Fibroblast of skin of left quadriceps (primary cell): ENCODE measurements around the gene AADACL3.
A peak's percentile ranks its signal among the peaks of the same experiment; 100 is the strongest.
"Not testable (repeated sequence)": the region's sequence is repeated elsewhere in the genome, so short reads cannot be mapped to it uniquely, and the experiment has no call there.

Experiments
- DNase-seq, 2 experiments: peaks; one replicate each; pipeline ENCODE4 v3.0.0-alpha.2; 2013; ENCODE audit warnings: low read depth in 2 of 2

AADACL3 gene

GRCh38 chr1:12715896-12716437 lies at the start of gene AADACL3:
AADACL3 (plus strand) TSS chr1:12716110; CDS start chr1:12716177, 67 bp downstream.
- DNase-seq = no peak

- DNase-seq = no peak
These were observed 49.7 kb upstream of the AADACL3 start for GRCh38 chr1:12666141-12666735.

- no peak for DNase-seq
These were observed 46.3 kb upstream of the AADACL3 start for GRCh38 chr1:12669529-12670068.

- DNase-seq = no peak
These were observed 41.6 kb upstream of the AADACL3 start for GRCh38 chr1:12674358-12674757.

- not testable (repeated sequence) for DNase-seq
These were observed 39.8 kb upstream of the AADACL3 start for GRCh38 chr1:12676122-12676521.

- no peak for DNase-seq
These were observed 38.3 kb upstream of the AADACL3 start for GRCh38 chr1:12677565-12677964.

GRCh38 chr1:12678350-12678749 lies 37.6 kb upstream of the AADACL3 start:
- DNase-seq = no peak

- DNase-seq = no peak
These were observed 37.1 kb upstream of the AADACL3 start for GRCh38 chr1:12678820-12679219.

- DNase-seq = no peak
These were observed 25.8 kb upstream of the AADACL3 start for GRCh38 chr1:12690156-12690555.

GRCh38 chr1:12692967-12693782 lies 22.7 kb upstream of the AADACL3 start:
- DNase-seq = no peak

- no peak for DNase-seq
These were observed 19.3 kb upstream of the AADACL3 start for GRCh38 chr1:12696658-12697057.

- DNase-seq = peak; percentile 68 to 73
These were observed 18.5 kb upstream of the AADACL3 start for GRCh38 chr1:12697397-12697796.

GRCh38 chr1:12703821-12704451 lies 12.0 kb upstream of the AADACL3 start:
- no peak for DNase-seq

- DNase-seq = no peak
These were observed 9.8 kb upstream of the AADACL3 start for GRCh38 chr1:12706061-12706460.

- DNase-seq = no peak
These were observed 7.4 kb upstream of the AADACL3 start for GRCh38 chr1:12708396-12709090.

- peak; percentile 20 to 24 for DNase-seq
These were observed 6.8 kb upstream of the AADACL3 start for GRCh38 chr1:12709091-12709491.

- DNase-seq = peak; percentile 14 to 15
These were observed 6.2 kb upstream of the AADACL3 start for GRCh38 chr1:12709696-12710095.

GRCh38 chr1:12711536-12711935 lies 4.4 kb upstream of the AADACL3 start:
- DNase-seq = peak; percentile 43 to 55

- peak; percentile 17 to 18 for DNase-seq
These were observed 3.8 kb upstream of the AADACL3 start for GRCh38 chr1:12712076-12712475.

- no peak for DNase-seq
These were observed 3.0 kb upstream of the AADACL3 start for GRCh38 chr1:12712929-12713328.

GRCh38 chr1:12713651-12714050 lies 2.3 kb upstream of the AADACL3 start:
- DNase-seq = not testable (repeated sequence)
